Measurements from ENCODE around the gene EPB41L3. TPM values are rescaled to one million over a fixed set of nuclear protein-coding genes. Genes with fewer than 3 reads are reported as not detected.

Gene EPB41L3
- polyA plus RNA-seq, 2 of the 4 experiments (the other 2 are of a cell fraction): 0.46 to 1.00 TPM

GRCh38 chr18:5393779-5394178, 150.0 kb downstream of the EPB41L3 start:
- 24% methylated on average over 5 of the region's 5 CpGs for WGBS (ENCODE audit: missing lambda C conversion rate)
- H3K9me3 ChIP-seq: no peaks in the 10 kb centered on the region
- H3K4me2 ChIP-seq: no peak overlapping the region
- DNase-seq (ENCODE audit: low read depth in 1 of 2, low spot score in 1 of 2) (no peak), ATAC-seq (no peak), FAIRE-seq (no peak)
- no peak overlapping the region for H3K27ac ChIP-seq
- ChIA-PET CTCF (no interaction called here), POLR2A (no interaction called here)
- no peak for TF ChIP-seq HES2 (IDR thresholded peaks at IDR 0.05)
- TF ChIP-seq NPAS2 (CRISPR knock-in tag; IDR thresholded peaks at IDR 0.05; ENCODE audit: borderline replicate concordance): no peak
- TF ChIP-seq SREBF2 (IDR thresholded peaks at IDR 0.05): no peak
- no peak for TF ChIP-seq RNF2 (IDR thresholded peaks at IDR 0.05; ENCODE audit: borderline replicate concordance, low read depth)
- no peak for TF ChIP-seq CHD4 (IDR thresholded peaks at IDR 0.05; ENCODE audit: borderline replicate concordance)
- TF ChIP-seq RCOR1 (IDR thresholded peaks at IDR 0.05; ENCODE audit: low read depth, low read length): no peak
- TF ChIP-seq RARB (CRISPR knock-in tag; IDR thresholded peaks at IDR 0.05): no peak
- TF ChIP-seq ELK1 (IDR thresholded peaks at IDR 0.05; ENCODE audit: low read depth, low read length): no peak
- TF ChIP-seq, protein P1, sequence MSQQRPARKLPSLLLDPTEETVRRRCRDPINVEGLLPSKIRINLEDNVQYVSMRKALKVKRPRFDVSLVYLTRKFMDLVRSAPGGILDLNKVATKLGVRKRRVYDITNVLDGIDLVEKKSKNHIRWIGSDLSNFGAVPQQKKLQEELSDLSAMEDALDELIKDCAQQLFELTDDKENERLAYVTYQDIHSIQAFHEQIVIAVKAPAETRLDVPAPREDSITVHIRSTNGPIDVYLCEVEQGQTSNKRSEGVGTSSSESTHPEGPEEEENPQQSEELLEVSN (IDR thresholded peaks at IDR 0.05; ENCODE audit: borderline replicate concordance, low read depth): no peak
- no peak for TF ChIP-seq MAFK (IDR thresholded peaks at IDR 0.05; ENCODE audit: partially characterized antibody)
- H3K4me3 ChIP-seq: no peak overlapping the region
- H3K4me1 ChIP-seq: no peaks in the 10 kb centered on the region

DNA sequence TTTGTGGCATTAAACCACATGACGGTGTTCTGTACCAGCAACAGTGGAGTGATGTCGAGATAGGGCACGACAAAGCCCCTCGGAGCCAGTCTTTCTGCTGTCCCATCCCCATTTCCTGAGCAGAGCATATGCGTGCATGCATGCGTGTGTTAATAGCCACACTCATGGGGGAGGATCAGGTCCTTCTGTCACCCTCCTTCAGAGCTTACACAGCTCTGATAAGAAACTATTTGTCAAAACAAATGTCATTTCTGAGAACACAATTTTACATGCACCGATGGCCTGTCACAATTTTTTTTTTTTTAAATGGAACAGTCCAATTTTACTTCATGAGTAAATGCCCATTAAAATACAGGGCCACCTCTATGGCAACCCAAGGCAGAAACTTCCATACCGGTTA, 152.4 kb downstream of the EPB41L3 start:
- POLR2A ChIA-PET: no interaction called here

DNA sequence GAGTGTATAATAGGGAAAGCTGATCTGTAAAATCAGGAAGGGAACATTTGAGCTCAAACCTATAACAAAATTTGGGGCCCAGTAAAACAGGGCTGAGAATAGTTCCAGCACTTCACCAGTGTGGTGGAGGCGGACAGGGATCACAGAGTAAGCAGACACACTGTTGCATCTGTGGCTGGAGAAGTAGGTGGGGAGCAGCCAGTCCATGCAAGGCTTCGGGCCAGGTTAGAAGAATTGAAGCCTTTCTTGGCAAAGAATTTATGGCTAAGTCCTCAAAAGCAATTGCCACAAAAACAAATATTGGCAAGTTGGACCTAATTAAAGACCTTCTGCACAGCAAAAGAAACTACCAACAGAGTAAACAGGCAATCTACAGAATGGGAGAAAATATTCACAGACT, 154.4 kb downstream of the EPB41L3 start:
- H3K4me2 ChIP-seq: no peak overlapping the region
- WGBS (ENCODE audit: missing lambda C conversion rate): 5% methylated on average over 2 of the region's 2 CpGs
- H3K4me1 ChIP-seq: no peaks in the 10 kb centered on the region
- no peak overlapping the region for H3K4me3 ChIP-seq
- POLR2A ChIA-PET: no interaction called here
- ATAC-seq: no peak
- no peak overlapping the region for H3K27ac ChIP-seq
- TF ChIP-seq ZSCAN20 (CRISPR knock-in tag; IDR thresholded peaks at IDR 0.05): no peak
- no peak for TF ChIP-seq GATA3 (IDR thresholded peaks at IDR 0.05; ENCODE audit: borderline replicate concordance)
- no peak for TF ChIP-seq RNF2 (IDR thresholded peaks at IDR 0.05; ENCODE audit: borderline replicate concordance, low read depth)
- TF ChIP-seq, protein P2, sequence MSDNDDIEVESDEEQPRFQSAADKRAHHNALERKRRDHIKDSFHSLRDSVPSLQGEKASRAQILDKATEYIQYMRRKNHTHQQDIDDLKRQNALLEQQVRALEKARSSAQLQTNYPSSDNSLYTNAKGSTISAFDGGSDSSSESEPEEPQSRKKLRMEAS (IDR thresholded peaks at IDR 0.05): no peak
- no peak for TF ChIP-seq ATOH8 (CRISPR knock-in tag; IDR thresholded peaks at IDR 0.05; ENCODE audit: low read depth)
- TF ChIP-seq RFX5 (IDR thresholded peaks at IDR 0.05): no peak
- TF ChIP-seq NPAS2 (CRISPR knock-in tag; IDR thresholded peaks at IDR 0.05; ENCODE audit: borderline replicate concordance): no peak
- no peak for TF ChIP-seq KDM1A (IDR thresholded peaks at IDR 0.05; ENCODE audit: low read depth)
- TF ChIP-seq HOXB5 (CRISPR knock-in tag; IDR thresholded peaks at IDR 0.05): no peak
- TF ChIP-seq CHD2 (IDR thresholded peaks at IDR 0.05; ENCODE audit: low read length, partially characterized antibody): no peak
- no peak for TF ChIP-seq RAD21 (conservative IDR thresholded peaks at IDR 0.05 in 1 of 2, IDR thresholded peaks at IDR 0.05 in 1 of 2)
- no peak for TF ChIP-seq PHF8 (IDR thresholded peaks at IDR 0.05; ENCODE audit: borderline replicate concordance, low read depth)
- TF ChIP-seq SREBF2 (IDR thresholded peaks at IDR 0.05): no peak
- TF ChIP-seq, protein P1 (IDR thresholded peaks at IDR 0.05; ENCODE audit: borderline replicate concordance, low read depth): no peak
- no peak for TF ChIP-seq SMC3 (IDR thresholded peaks at IDR 0.05)
- TF ChIP-seq TFCP2L1 (CRISPR knock-in tag; IDR thresholded peaks at IDR 0.05): no peak
- TF ChIP-seq HOXB13 (CRISPR knock-in tag; IDR thresholded peaks at IDR 0.05; ENCODE audit: low read depth): no peak
- no peak for TF ChIP-seq JUN (IDR thresholded peaks at IDR 0.05)
- no peak for TF ChIP-seq ELK1 (IDR thresholded peaks at IDR 0.05; ENCODE audit: low read depth, low read length)
- CTCF ChIA-PET: no interaction called here
- no peak for FAIRE-seq
- no peaks in the 10 kb centered on the region for H3K9me3 ChIP-seq
- DNase-seq (ENCODE audit: low read depth in 1 of 2, low spot score in 1 of 2): no peak

More for the DNA sequence above, 152.4 kb downstream of the EPB41L3 start:
- 59% methylated on average over 8 of the region's 8 CpGs for WGBS (ENCODE audit: missing lambda C conversion rate)
- ATAC-seq (no peak), DNase-seq (ENCODE audit: low read depth in 1 of 2, low spot score in 1 of 2) (no peak), FAIRE-seq (no peak)
- Histone ChIP-seq H3K27ac (no peak overlapping the region), H3K9me3 (no peaks in the 10 kb centered on the region), H3K4me2 (no peak overlapping the region), H3K4me1 (no peaks in the 10 kb centered on the region), H3K4me3 (no peak overlapping the region)
- CTCF ChIA-PET: no interaction called here
- TF ChIP-seq JUNB (IDR thresholded peaks at IDR 0.05): no peak
- TF ChIP-seq EP300 (IDR thresholded peaks at IDR 0.05): no peak
- no peak for TF ChIP-seq HEYL (CRISPR knock-in tag; IDR thresholded peaks at IDR 0.05)
- no peak for TF ChIP-seq HES2 (IDR thresholded peaks at IDR 0.05)
- TF ChIP-seq CBX2 (IDR thresholded peaks at IDR 0.05; ENCODE audit: borderline replicate concordance, low read depth): no peak
- TF ChIP-seq RARB (CRISPR knock-in tag; IDR thresholded peaks at IDR 0.05): no peak
- no peak for TF ChIP-seq CHD2 (IDR thresholded peaks at IDR 0.05; ENCODE audit: low read length, partially characterized antibody)
- no peak for TF ChIP-seq SREBF2 (IDR thresholded peaks at IDR 0.05)
- no peak for TF ChIP-seq ZNF302 (CRISPR knock-in tag; IDR thresholded peaks at IDR 0.05)
- no peak for TF ChIP-seq ZSCAN20 (CRISPR knock-in tag; IDR thresholded peaks at IDR 0.05)

Data from A549 (cell line).